ENCODE measurements around the gene AKR1B1. TPM values are rescaled to one million over a fixed set of nuclear protein-coding genes. Genes with fewer than 3 reads are reported as not detected.

The AKR1B1 gene
- polyA plus RNA-seq, 1 of the 3 experiments (the other 2 are of a cell fraction), result 216 TPM

DNA sequence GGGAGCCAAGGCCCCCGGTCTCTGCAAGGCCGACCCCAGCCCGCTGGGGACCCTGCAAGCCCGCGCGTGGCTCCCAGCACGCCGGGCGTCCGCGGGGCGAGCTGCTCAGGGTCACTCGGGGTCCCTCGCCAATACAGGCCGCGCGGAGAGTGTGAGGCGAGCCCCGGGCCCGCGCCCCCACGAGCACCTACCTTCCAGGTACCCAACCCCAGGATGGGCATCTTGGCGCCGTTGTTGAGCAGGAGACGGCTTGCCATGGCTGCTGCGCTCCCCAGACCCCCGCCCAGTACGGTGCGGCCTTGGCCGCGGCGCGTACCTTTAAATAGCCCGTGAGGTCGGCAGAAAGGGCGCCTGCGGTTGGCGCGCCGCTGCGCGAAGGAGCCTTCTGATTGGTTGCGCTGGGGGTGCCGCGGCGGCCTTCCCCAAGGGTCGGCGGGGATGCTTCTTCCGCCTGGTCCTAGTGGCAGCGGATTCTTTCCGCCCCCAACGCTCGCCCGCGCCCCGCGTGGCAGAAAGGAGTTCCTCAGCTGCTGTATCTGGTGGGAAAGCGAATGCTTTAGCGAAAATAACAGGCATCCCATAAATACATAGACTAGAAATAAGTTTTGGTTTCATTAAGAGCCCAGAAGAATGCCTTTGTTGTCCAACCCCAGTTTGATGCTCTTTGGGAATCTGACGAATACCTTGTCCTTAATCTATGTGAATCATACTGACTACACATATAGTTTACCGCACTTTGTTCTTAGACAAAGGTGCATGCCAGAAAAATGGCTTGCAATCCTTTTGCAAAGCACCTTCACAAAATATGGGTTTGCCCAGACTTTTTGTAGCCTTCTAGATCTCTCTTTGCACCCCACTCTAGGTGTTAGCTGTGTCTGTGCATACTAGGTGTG, at the start of gene AKR1B1 (continued):
- TF ChIP-seq, protein P1, sequence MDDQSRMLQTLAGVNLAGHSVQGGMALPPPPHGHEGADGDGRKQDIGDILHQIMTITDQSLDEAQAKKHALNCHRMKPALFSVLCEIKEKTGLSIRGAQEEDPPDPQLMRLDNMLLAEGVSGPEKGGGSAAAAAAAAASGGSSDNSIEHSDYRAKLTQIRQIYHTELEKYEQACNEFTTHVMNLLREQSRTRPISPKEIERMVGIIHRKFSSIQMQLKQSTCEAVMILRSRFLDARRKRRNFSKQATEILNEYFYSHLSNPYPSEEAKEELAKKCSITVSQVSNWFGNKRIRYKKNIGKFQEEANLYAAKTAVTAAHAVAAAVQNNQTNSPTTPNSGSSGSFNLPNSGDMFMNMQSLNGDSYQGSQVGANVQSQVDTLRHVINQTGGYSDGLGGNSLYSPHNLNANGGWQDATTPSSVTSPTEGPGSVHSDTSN (IDR thresholded peaks at IDR 0.05), result peak; percentile 56
- TF ChIP-seq NFIC (IDR thresholded peaks at IDR 0.05; ENCODE audit: borderline replicate concordance) (no peak; the same call in 1 of the 2 replicates), RXRA (IDR thresholded peaks at IDR 0.05; ENCODE audit: borderline replicate concordance, low read depth) (no peak; the same call in 1 of the 2 replicates), SMC3 (IDR thresholded peaks at IDR 0.05; ENCODE audit: low read depth, low read length) (no peak; the same call in 1 of the 2 replicates), NRF1 (IDR thresholded peaks at IDR 0.05; ENCODE audit: low read depth, low read length) (0 out of 2 replicates have a peak, but pooled peaks have one; percentile 26), ELF1 (IDR thresholded peaks at IDR 0.05) (peak; percentile 76), YY1 (IDR thresholded peaks at IDR 0.05; ENCODE audit: low read depth) (peak; percentile 61; the same call in 1 of the 2 replicates), SIN3A (IDR thresholded peaks at IDR 0.05; ENCODE audit: borderline replicate concordance, low read depth, low read length) (peak; percentile 73), JUND (IDR thresholded peaks at IDR 0.05) (no peak), FOXM1 (IDR thresholded peaks at IDR 0.05; ENCODE audit: low read depth) (0 out of 2 replicates have a peak, but pooled peaks have one; percentile 26), GATA2 (CRISPR knock-in tag; IDR thresholded peaks at IDR 0.05) (peak; percentile 18; the same call in 1 of the 2 replicates), RAD21 (IDR thresholded peaks at IDR 0.05; ENCODE audit: low read length) (no peak), TCF12 (IDR thresholded peaks at IDR 0.05) (no peak)
- TF ChIP-seq, protein P2, sequence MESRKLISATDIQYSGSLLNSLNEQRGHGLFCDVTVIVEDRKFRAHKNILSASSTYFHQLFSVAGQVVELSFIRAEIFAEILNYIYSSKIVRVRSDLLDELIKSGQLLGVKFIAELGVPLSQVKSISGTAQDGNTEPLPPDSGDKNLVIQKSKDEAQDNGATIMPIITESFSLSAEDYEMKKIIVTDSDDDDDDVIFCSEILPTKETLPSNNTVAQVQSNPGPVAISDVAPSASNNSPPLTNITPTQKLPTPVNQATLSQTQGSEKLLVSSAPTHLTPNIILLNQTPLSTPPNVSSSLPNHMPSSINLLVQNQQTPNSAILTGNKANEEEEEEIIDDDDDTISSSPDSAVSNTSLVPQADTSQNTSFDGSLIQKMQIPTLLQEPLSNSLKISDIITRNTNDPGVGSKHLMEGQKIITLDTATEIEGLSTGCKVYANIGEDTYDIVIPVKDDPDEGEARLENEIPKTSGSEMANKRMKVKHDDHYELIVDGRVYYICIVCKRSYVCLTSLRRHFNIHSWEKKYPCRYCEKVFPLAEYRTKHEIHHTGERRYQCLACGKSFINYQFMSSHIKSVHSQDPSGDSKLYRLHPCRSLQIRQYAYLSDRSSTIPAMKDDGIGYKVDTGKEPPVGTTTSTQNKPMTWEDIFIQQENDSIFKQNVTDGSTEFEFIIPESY (IDR thresholded peaks at IDR 0.05; ENCODE audit: borderline replicate concordance, low read depth), result no peak

DNA sequence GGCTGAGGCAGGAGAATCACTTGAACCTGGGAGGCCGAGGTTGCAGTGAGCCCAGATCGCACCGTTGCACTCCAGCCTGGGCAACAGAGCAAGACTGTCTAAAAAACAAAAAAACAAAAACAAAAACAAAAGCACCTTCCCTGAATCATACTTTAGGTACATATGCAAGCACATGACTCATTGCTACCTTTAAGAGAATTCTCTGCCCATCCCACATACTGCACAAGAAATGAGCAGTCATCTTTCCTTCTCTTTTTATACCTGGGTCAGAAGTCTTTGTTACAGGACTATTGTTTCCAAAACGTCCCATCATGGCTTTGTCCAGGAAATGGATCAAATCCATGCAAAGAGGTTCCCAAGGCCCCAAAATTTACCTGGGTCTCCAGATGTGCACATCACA, 47.0 kb upstream of the AKR1B1 start:
- Histone ChIP-seq H3K4me3 (ENCODE audit: low read depth in 2 of 2, low read length in 1 of 2) (no peak overlapping the region), H3K4me1 (ENCODE audit: control insufficient read depth in 1 of 2, insufficient read depth in 2 of 2, low read depth in 1 of 2, low read length in 1 of 2) (no peaks in the 10 kb centered on the region), H3K9ac (no peak overlapping the region), H2AFZ (ENCODE audit: low read depth) (no peak overlapping the region), H3K9me2 (no peaks in the 10 kb centered on the region), H3K4me2 (no peak overlapping the region), H3K27ac (ENCODE audit: low read depth in 2 of 2, low read length in 1 of 2) (no peak overlapping the region), H3K79me2 (ENCODE audit: insufficient read depth) (no peaks in the 10 kb centered on the region), H3K9me3 (no peaks in the 10 kb centered on the region), H3K36me3 (replicated peaks in 1 of 2; ENCODE audit: control insufficient read depth in 1 of 2, insufficient read depth in 2 of 2, low read length in 1 of 2) (no peaks in the 10 kb centered on the region), H3K27me3 (ENCODE audit: insufficient read depth) (0 out of 2 replicates have a peak, but pooled peaks cover 6% of the 10 kb centered on the region), H4K20me1 (ENCODE audit: insufficient read depth) (no peaks in the 10 kb centered on the region), H3F3A (replicated peaks; ENCODE audit: insufficient read depth) (no peaks in the 10 kb centered on the region)
- 56% methylated on average over 4 of the region's 4 CpGs for WGBS (ENCODE audit: low lambda C conversion rate)
- DNase-seq, result no peak
- ChIA-PET CTCF (interaction anchor here (1.6 to 2.0 kb wide), 4 partner anchors 9 to 73 kb away, joined by 4 to 11 read pairs (median 8); partner anchors contain the start of gene AKR1B1), POLR2A (no interaction called here)
- TF ChIP-seq, protein P2 (IDR thresholded peaks at IDR 0.05; ENCODE audit: borderline replicate concordance, low read depth), result no peak

Measured in SK-N-SH (cell line).